HG03432 (cell line): ENCODE results near the gene ALG1L2.
"Not testable (repeated sequence)": the region's sequence is repeated elsewhere in the genome, so short reads cannot be mapped to it uniquely, and the experiment has no call there.

Source experiments
- ATAC-seq: cut with Tn5 transposase; IDR thresholded peaks from one replicate; pipeline ENCODE4 v1.9.1; 2021; ENCODE audit warnings: mild to moderate bottlenecking, moderate library complexity; ENCODE audit not compliant: unreplicated experiment

Gene ALG1L2

GRCh38 chr3:130122891-130123775 is 41.5 kb downstream of the ALG1L2 start:
- ATAC-seq: not testable (repeated sequence)

GRCh38 chr3:130125406-130125805 is 43.8 kb downstream of the ALG1L2 start:
- ATAC-seq: not testable (repeated sequence)

- not testable (repeated sequence) for ATAC-seq
Observed at GRCh38 chr3:130136337-130136736, 54.7 kb downstream of the ALG1L2 start.

GRCh38 chr3:130137685-130138084 is 56.1 kb downstream of the ALG1L2 start:
- not testable (repeated sequence) for ATAC-seq

GRCh38 chr3:130138992-130139391 is 57.4 kb downstream of the ALG1L2 start:
- not testable (repeated sequence) for ATAC-seq

- ATAC-seq: not testable (repeated sequence)
Observed at GRCh38 chr3:130140756-130141155, 59.1 kb downstream of the ALG1L2 start.

- ATAC-seq: not testable (repeated sequence)
Observed at GRCh38 chr3:130143648-130144327, 62.2 kb downstream of the ALG1L2 start.

- not testable (repeated sequence) for ATAC-seq
Observed at GRCh38 chr3:130144328-130144650, 62.7 kb downstream of the ALG1L2 start.

GRCh38 chr3:130145456-130145855 is 63.8 kb downstream of the ALG1L2 start:
- not testable (repeated sequence) for ATAC-seq

GRCh38 chr3:130146465-130146864 is 64.8 kb downstream of the ALG1L2 start:
- ATAC-seq: not testable (repeated sequence)
